ENCODE data around the gene LRIT2.

The LRIT2 gene

GRCh38 chr10:84194424-84195043, 30.8 kb downstream of the LRIT2 start, which contains the start of gene CDHR1:
TSS of gene CDHR1 (plus strand) at chr10:84194537. CDS start at chr10:84194761, 224 bp downstream.
- Histone ChIP-seq H3K36me3 (ENCODE audit: control insufficient read depth, low read length) (no peaks in the 10 kb centered on the region), H4K20me1 (ENCODE audit: control insufficient read depth, insufficient read depth, low read depth, low read length) (no peaks in the 10 kb centered on the region), H3K27me3 (ENCODE audit: control insufficient read depth, low read length) (peaks cover 53% of the 10 kb centered on the region), H3F3A (ENCODE audit: control insufficient read depth, insufficient read depth) (no peaks in the 10 kb centered on the region), H3K79me2 (ENCODE audit: control insufficient read depth, low read length) (no peaks in the 10 kb centered on the region), H3K4me1 (ENCODE audit: control insufficient read depth, low read length) (peaks cover 4% of the 10 kb centered on the region; the same call in 1 of the 2 replicates), H3K9me3 (ENCODE audit: control insufficient read depth, insufficient read depth, low read length) (no peaks in the 10 kb centered on the region), H3K27ac (ENCODE audit: low read depth, low read length) (no peak within 1 kb of the TSS), H3K4me2 (ENCODE audit: low read length) (peak within 1 kb of the TSS; percentile 62), H3K9me2 (replicated peaks; ENCODE audit: control insufficient read depth, low read length) (no peaks in the 10 kb centered on the region), H3K4me3 (ENCODE audit: low read length) (peak within 1 kb of the TSS; percentile 55)
- no peak for TF ChIP-seq CTCF (IDR thresholded peaks at IDR 0.05; ENCODE audit: low read depth, low read length, poor library complexity, severe bottlenecking)
- no peak for TF ChIP-seq EZH2phosphoT487 (IDR thresholded peaks at IDR 0.05; ENCODE audit: borderline replicate concordance, low read length)

GRCh38 chr10:84193846-84194423, 31.4 kb downstream of the LRIT2 start:
- Histone ChIP-seq H3K9me2 (replicated peaks; ENCODE audit: control insufficient read depth, low read length) (no peaks in the 10 kb centered on the region), H3K4me2 (ENCODE audit: low read length) (peak overlapping the region; percentile 62), H3K27me3 (ENCODE audit: control insufficient read depth, low read length) (peaks cover 53% of the 10 kb centered on the region), H3K4me3 (ENCODE audit: low read length) (peak overlapping the region; percentile 55), H3K9me3 (ENCODE audit: control insufficient read depth, insufficient read depth, low read length) (no peaks in the 10 kb centered on the region), H3K4me1 (ENCODE audit: control insufficient read depth, low read length) (peaks cover 4% of the 10 kb centered on the region; the same call in 1 of the 2 replicates), H4K20me1 (ENCODE audit: control insufficient read depth, insufficient read depth, low read depth, low read length) (no peaks in the 10 kb centered on the region), H3F3A (ENCODE audit: control insufficient read depth, insufficient read depth) (no peaks in the 10 kb centered on the region), H3K36me3 (ENCODE audit: control insufficient read depth, low read length) (no peaks in the 10 kb centered on the region), H3K27ac (ENCODE audit: low read depth, low read length) (no peak overlapping the region), H3K79me2 (ENCODE audit: control insufficient read depth, low read length) (no peaks in the 10 kb centered on the region)
- TF ChIP-seq CTCF (IDR thresholded peaks at IDR 0.05; ENCODE audit: low read depth, low read length, poor library complexity, severe bottlenecking), result no peak
- no peak for TF ChIP-seq EZH2phosphoT487 (IDR thresholded peaks at IDR 0.05; ENCODE audit: borderline replicate concordance, low read length)

- TF ChIP-seq EZH2phosphoT487 (IDR thresholded peaks at IDR 0.05; ENCODE audit: borderline replicate concordance, low read length) (no peak), CTCF (IDR thresholded peaks at IDR 0.05; ENCODE audit: low read depth, low read length, poor library complexity, severe bottlenecking) (no peak)
- Histone ChIP-seq H3K9me3 (ENCODE audit: control insufficient read depth, insufficient read depth, low read length) (no peaks in the 10 kb centered on the region), H3K4me1 (ENCODE audit: control insufficient read depth, low read length) (peaks cover 4% of the 10 kb centered on the region; the same call in 1 of the 2 replicates), H3K9me2 (replicated peaks; ENCODE audit: control insufficient read depth, low read length) (no peaks in the 10 kb centered on the region), H3K4me2 (ENCODE audit: low read length) (no peak overlapping the region), H4K20me1 (ENCODE audit: control insufficient read depth, insufficient read depth, low read depth, low read length) (no peaks in the 10 kb centered on the region), H3F3A (ENCODE audit: control insufficient read depth, insufficient read depth) (no peaks in the 10 kb centered on the region), H3K27ac (ENCODE audit: low read depth, low read length) (no peak overlapping the region), H3K27me3 (ENCODE audit: control insufficient read depth, low read length) (peaks cover 53% of the 10 kb centered on the region), H3K79me2 (ENCODE audit: control insufficient read depth, low read length) (no peaks in the 10 kb centered on the region), H3K36me3 (ENCODE audit: control insufficient read depth, low read length) (no peaks in the 10 kb centered on the region), H3K4me3 (ENCODE audit: low read length) (no peak overlapping the region)
Observed at GRCh38 chr10:84193327-84193726, 32.0 kb downstream of the LRIT2 start.

Data from DOHH2 (cell line).